ENCODE data around the gene CREB3L1.
"Not testable (repeated sequence)": the region's sequence is repeated elsewhere in the genome, so short reads cannot be mapped to it uniquely, and the experiment has no call there.

DNA sequence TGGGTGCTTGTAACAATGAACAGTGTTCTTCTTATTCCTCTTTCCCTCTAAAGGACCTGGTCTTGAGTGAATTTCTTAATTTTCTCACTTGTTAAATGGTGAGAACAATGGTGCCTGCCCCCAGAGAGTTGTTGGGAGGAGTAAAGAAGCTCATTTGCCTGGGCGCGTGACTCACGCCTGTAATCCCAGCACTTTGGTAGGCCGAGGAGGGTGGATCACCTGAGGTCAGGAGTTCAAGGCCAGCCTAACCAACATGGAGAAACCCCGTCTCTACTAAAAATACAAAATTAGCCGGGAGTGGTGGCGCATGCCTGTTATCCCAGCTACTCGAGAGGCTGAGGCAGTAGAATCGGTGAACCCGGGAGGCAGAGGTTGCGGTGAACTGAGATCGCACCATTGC is 26.6 kb downstream of the CREB3L1 start:
- TF ChIP-seq, protein P1, sequence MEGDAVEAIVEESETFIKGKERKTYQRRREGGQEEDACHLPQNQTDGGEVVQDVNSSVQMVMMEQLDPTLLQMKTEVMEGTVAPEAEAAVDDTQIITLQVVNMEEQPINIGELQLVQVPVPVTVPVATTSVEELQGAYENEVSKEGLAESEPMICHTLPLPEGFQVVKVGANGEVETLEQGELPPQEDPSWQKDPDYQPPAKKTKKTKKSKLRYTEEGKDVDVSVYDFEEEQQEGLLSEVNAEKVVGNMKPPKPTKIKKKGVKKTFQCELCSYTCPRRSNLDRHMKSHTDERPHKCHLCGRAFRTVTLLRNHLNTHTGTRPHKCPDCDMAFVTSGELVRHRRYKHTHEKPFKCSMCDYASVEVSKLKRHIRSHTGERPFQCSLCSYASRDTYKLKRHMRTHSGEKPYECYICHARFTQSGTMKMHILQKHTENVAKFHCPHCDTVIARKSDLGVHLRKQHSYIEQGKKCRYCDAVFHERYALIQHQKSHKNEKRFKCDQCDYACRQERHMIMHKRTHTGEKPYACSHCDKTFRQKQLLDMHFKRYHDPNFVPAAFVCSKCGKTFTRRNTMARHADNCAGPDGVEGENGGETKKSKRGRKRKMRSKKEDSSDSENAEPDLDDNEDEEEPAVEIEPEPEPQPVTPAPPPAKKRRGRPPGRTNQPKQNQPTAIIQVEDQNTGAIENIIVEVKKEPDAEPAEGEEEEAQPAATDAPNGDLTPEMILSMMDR (IDR thresholded peaks at IDR 0.05): not testable (repeated sequence)
- TF ChIP-seq POLR2A, POLR2AphosphoS5 (IDR thresholded peaks at IDR 0.05): not testable (repeated sequence)

Measured in sigmoid colon (tissue), 4 donors.